Progenitor cell of endocrine pancreas (in vitro differentiated cells): ENCODE results near the gene SDSL. TPM values are rescaled to one million over a fixed set of nuclear protein-coding genes. Genes with fewer than 3 reads are reported as not detected.

Experiments
- DNase-seq: peaks from one replicate; pipeline ENCODE4 v3.0.0; 2021; ENCODE audit warnings: low spot score; ENCODE audit not compliant: unreplicated experiment
- H3K27ac Mint-ChIP-seq: 2 replicates; pipeline ENCODE4 v1.8.0; 2021; ENCODE audit warnings: mild to moderate bottlenecking, moderate library complexity, mixed read lengths
- H3K27me3 Mint-ChIP-seq: 2 replicates; pipeline ENCODE4 v1.8.0; 2021; ENCODE audit warnings: mixed read lengths
- H3K36me3 Mint-ChIP-seq: 2 replicates; pipeline ENCODE4 v1.8.0; 2022; ENCODE audit warnings: mixed read lengths; ENCODE audit not compliant: insufficient read depth
- H3K4me1 Mint-ChIP-seq: 2 replicates; pipeline ENCODE4 v1.8.0; 2021; ENCODE audit warnings: low read depth, mixed read lengths
- H3K4me3 Mint-ChIP-seq: 2 replicates; pipeline ENCODE4 v1.8.0; 2021; ENCODE audit warnings: low read depth, mild to moderate bottlenecking, moderate library complexity, mixed read lengths
- H3K9me3 Mint-ChIP-seq: 2 replicates; pipeline ENCODE4 v1.8.0; 2021; ENCODE audit warnings: low read depth, mixed read lengths
- CTCF ChIP-seq: fragments of 200-600 bp; sonication (generic); IDR thresholded peaks from one replicate; pipeline ENCODE4 v1.5.0; 2021; ENCODE audit warnings: antibody characterized with exemption, mild to moderate bottlenecking; ENCODE audit not compliant: unreplicated experiment
- total RNA-seq: library from RNA; stranded (reverse); gene quantifications from 2 replicates; pipeline ENCODE4 v1.2.1, GENCODE V29; 2021

The SDSL gene
- total RNA-seq, 1 donor from 2014 or later, result 17.2 TPM

- Mint-ChIP-seq H3K36me3 (peaks cover 13% of the 10 kb centered on the region), H3K27ac (no peak overlapping the region), H3K4me1 (no peaks in the 10 kb centered on the region), H3K9me3 (no peaks in the 10 kb centered on the region), H3K27me3 (no peaks in the 10 kb centered on the region), H3K4me3 (no peak overlapping the region)
- DNase-seq, result no peak
- no peak for TF ChIP-seq CTCF
These were observed 41.0 kb upstream of the SDSL start for GRCh38 chr12:113381220-113381619.

GRCh38 chr12:113382206-113382605 is 40.0 kb upstream of the SDSL start:
- peaks cover 12% of the 10 kb centered on the region for H3K36me3 Mint-ChIP-seq
- no peaks in the 10 kb centered on the region for H3K4me1 Mint-ChIP-seq
- no peak overlapping the region for H3K27ac Mint-ChIP-seq
- no peak for TF ChIP-seq CTCF
- no peak for DNase-seq
- no peaks in the 10 kb centered on the region for H3K27me3 Mint-ChIP-seq
- no peaks in the 10 kb centered on the region for H3K9me3 Mint-ChIP-seq
- no peak overlapping the region for H3K4me3 Mint-ChIP-seq

- Mint-ChIP-seq H3K27me3 (no peaks in the 10 kb centered on the region), H3K9me3 (no peaks in the 10 kb centered on the region), H3K27ac (no peak overlapping the region), H3K36me3 (peaks cover 10% of the 10 kb centered on the region), H3K4me1 (no peaks in the 10 kb centered on the region), H3K4me3 (no peak overlapping the region)
- no peak for TF ChIP-seq CTCF
- no peak for DNase-seq
These were observed 37.4 kb upstream of the SDSL start for GRCh38 chr12:113384778-113385177.

DNA sequence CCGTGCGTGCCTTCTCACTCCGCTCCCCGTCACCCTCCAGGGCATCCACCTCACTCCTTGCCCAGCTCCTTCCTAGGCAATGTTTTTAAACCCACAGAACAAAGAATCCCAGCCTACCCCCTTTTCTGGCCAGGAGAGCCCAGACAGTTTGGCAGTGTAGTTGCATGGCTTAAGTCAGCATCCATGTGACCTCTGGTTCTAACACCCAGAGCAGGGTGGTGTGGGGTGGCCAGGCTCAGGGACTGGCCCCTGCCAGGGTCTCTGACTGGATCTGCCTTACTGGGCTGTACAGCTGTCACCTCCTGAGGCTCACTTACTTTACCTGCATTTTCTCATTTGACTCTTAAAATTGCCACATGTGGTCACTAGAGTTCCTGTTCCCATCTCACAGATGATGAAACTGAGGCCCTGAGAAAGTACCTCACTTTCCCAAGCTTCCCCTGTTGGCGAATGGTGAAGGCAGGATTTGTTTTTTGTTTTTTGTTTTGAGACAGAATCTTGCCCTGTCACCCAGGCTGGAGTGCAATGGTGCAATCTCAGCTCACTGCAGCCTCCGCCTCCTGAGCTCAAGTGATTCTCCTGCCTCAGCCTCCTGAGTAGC is 36.8 kb upstream of the SDSL start:
- TF ChIP-seq CTCF, result no peak
- Mint-ChIP-seq H3K4me3 (no peak overlapping the region), H3K27ac (no peak overlapping the region), H3K9me3 (no peaks in the 10 kb centered on the region), H3K4me1 (no peaks in the 10 kb centered on the region), H3K36me3 (peaks cover 10% of the 10 kb centered on the region), H3K27me3 (no peaks in the 10 kb centered on the region)
- no peak for DNase-seq

GRCh38 chr12:113386866-113387566 is 35.2 kb upstream of the SDSL start:
- no peak for TF ChIP-seq CTCF
- Mint-ChIP-seq H3K27me3 (no peaks in the 10 kb centered on the region), H3K9me3 (no peaks in the 10 kb centered on the region), H3K4me3 (no peak overlapping the region), H3K36me3 (peaks cover 10% of the 10 kb centered on the region), H3K4me1 (no peaks in the 10 kb centered on the region), H3K27ac (no peak overlapping the region)
- DNase-seq, result no peak
